H7 (cell line): ENCODE data around the gene RSBN1. TPM values are rescaled to one million over a fixed set of nuclear protein-coding genes. Genes with fewer than 3 reads are reported as not detected.
"Not testable (repeated sequence)": the region's sequence is repeated elsewhere in the genome, so short reads cannot be mapped to it uniquely, and the experiment has no call there.

Source experiments
- DNase-seq: peaks from one replicate; pipeline ENCODE4 v3.0.0; 2012
- H3K27me3 ChIP-seq: 2 replicates; pipeline ENCODE4 v1.6.0; 2011; ENCODE audit warnings: mild to moderate bottlenecking, low read length; ENCODE audit not compliant: control insufficient read depth, insufficient read depth
- H3K36me3 ChIP-seq: replicated peaks from 2 replicates; pipeline ENCODE4 v1.5.1; 2011; ENCODE audit warnings: low read length; ENCODE audit not compliant: control insufficient read depth, insufficient read depth
- H3K4me3 ChIP-seq: 2 replicates; pipeline ENCODE4 v1.5.1; 2011; ENCODE audit warnings: low read depth, mild to moderate bottlenecking, control low read depth, low read length, moderate library complexity; ENCODE audit not compliant: insufficient read depth
- total RNA-seq: library from RNA; depleted of rRNA; stranded (reverse); fragments of >200 nt; shearing (Covaris generic); gene quantifications from 2 replicates; pipeline ENCODE4 v1.2.3, GENCODE V29; 2014; rRNA removed

RSBN1 gene
- 14.6 and 23.4 TPM in 2 replicates for total RNA-seq

DNA sequence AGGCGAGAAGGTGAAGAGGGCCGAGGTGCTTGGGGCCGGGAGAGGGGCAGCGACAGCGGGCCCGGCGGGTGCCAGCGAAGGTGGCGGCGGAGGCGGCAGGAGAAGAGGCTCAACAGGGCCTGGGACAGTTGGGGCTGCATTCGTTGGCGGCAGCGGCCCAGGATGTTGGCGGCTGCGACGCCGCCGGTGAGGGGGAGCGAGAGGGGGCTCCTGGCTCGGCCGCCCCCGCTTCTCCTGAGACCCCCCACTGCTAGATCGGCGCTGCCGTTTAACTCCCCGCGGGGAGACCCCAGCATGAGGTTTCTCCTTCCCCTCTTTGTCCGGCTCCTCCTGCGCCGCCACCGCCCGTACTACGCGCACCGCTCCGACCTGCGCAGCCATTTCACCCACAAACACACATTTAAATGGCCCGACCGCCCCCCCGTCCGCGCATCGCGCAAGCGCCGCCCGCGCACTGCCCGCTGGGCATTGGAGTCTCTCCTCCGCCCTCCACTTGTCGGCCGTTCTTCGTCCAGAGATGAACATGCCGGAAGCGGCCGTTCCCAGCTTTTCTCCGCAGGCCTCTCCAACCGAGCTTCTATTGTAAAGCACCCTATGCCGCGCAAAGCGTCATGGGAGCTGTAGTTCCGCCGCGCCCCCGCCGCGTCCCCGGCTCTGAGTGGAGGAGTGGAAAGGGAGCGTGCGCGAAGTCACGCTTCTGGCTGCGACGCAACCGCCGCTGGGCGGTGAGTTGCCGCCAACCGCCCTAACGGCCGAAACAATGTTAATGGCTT, at the start of gene RSBN1:
Gene RSBN1 (minus strand): TSS at position 589 of the 773 bp plus-strand sequence. CDS start 64 bp downstream, at position 525.
- H3K27me3 ChIP-seq, result no peaks in the 10 kb centered on the region
- peak; percentile 91 for DNase-seq
- no peaks in the 10 kb centered on the region for H3K36me3 ChIP-seq
- H3K4me3 ChIP-seq, result peak within 1 kb of the TSS; percentile 99

DNA sequence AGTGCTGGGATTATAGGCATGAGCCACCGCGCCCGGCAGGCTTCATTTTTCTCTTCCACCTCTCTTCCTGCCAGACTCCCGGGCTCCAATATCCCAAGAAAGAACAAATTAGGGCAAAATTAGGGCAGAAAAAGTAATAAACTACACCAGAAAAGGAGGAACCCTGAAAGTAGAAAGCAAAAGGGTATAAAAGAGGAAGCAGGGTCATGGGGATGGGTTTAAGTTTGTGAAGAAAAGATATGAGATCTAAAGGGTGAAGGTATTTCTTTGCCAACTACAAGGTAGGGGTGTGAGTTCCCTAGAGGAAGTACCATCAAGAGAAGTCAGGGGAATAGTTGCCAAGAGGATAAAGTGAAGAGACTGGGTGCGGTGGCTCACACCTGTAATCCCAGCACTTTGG, 49.4 kb upstream of the RSBN1 start:
- H3K27me3 ChIP-seq, result no peaks in the 10 kb centered on the region; the same call in 1 of the 2 replicates
- H3K36me3 ChIP-seq, result no peaks in the 10 kb centered on the region
- H3K4me3 ChIP-seq, result no peak overlapping the region
- no peak for DNase-seq

DNA sequence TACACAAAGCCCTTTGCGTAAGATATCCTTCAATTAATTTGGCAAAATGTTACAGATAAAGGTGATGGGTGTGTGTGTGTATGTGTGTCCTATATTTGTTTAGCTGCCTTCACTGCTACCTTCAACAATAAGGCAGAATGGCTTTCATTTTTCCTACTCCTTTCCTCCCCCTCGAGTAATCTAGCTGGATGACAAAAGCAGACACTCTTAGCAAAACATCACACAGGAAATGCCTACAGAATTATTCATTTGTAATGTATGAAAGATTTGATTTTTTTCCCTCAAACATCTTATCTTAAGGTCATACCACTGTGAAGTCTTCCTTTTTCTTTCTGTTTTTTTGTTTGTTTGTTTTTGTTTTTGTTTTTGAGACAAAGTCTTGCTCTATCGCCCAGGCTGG, 48.6 kb upstream of the RSBN1 start:
- Histone ChIP-seq H3K27me3 (no peaks in the 10 kb centered on the region; the same call in 1 of the 2 replicates), H3K36me3 (no peaks in the 10 kb centered on the region), H3K4me3 (no peak overlapping the region)
- no peak for DNase-seq

DNA sequence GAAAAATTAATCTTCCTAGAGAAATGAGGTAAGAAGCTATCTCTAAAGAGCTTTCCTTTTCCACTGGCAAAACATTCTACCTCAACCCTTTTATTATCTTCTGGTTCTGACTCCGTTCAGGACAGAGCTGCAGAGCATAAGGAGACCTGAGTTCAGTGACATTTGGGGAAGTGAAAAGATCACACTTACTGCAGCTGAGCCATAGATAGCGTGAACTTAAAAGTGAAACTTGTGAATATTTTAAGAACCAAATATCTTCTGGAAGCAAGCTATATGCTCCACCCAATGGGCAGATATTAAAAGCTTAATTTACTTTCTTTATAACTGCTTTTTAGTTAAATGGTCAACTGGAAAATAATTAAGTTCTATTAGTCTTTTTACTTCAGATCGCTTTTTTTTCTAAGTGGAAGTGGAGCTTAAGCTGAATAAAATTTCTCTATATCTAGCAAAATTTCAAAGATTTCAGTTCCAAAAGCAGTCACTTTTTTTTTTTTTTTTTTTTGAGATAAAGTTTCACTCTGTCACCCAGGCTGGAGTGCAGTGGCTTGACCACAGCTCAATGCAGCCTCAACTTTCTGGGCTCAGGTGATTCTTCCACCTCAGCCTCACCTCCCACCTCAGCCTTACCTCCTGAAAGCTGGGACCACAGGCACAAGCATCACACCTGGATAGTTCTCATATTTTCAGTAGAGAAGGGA, 47.4 kb upstream of the RSBN1 start:
- Histone ChIP-seq H3K4me3 (no peak overlapping the region), H3K27me3 (no peaks in the 10 kb centered on the region; the same call in 1 of the 2 replicates), H3K36me3 (no peaks in the 10 kb centered on the region)
- DNase-seq, result no peak

DNA sequence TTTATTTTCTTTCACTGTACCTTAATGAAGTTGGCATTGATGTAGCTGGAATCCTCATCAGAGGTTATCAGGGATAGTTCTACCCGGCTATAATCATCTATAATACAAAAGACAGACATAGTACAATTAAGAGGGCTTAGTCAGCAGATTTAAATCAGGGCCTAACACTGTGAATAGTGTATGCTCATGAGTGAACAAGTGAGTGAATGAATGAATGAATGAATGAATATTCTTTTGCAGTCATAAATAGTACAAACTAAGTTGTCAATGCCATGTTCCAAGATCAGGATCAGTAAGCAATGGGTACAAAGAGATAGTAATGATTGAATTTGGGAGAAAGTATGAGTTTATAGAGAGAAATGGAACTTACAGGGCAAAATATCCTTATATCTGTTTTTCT, 46.7 kb upstream of the RSBN1 start:
- H3K36me3 ChIP-seq, result no peaks in the 10 kb centered on the region
- H3K27me3 ChIP-seq, result no peaks in the 10 kb centered on the region; the same call in 1 of the 2 replicates
- H3K4me3 ChIP-seq, result no peak overlapping the region
- DNase-seq, result no peak

DNA sequence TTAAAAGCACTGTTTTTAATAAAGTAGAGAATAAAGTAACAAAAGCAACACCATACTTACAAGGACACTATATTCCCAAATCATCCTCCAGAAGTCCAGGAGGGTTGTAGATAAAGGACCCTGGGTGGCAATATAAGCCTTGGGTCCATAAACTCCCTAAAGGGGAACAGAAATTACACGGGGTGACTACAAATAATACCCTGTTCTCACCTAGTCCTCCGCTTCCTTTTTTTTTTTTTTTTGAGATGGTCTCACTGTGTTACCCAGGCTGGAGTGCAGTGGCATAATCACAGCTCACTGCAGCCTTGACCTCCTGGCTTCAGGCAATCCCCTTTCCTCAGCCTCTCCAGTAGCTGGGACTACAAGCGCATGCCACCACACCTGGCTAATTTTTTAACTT, 46.1 kb upstream of the RSBN1 start:
- DNase-seq, result no peak
- Histone ChIP-seq H3K4me3 (no peak overlapping the region), H3K27me3 (no peaks in the 10 kb centered on the region; the same call in 1 of the 2 replicates), H3K36me3 (no peaks in the 10 kb centered on the region)

DNA sequence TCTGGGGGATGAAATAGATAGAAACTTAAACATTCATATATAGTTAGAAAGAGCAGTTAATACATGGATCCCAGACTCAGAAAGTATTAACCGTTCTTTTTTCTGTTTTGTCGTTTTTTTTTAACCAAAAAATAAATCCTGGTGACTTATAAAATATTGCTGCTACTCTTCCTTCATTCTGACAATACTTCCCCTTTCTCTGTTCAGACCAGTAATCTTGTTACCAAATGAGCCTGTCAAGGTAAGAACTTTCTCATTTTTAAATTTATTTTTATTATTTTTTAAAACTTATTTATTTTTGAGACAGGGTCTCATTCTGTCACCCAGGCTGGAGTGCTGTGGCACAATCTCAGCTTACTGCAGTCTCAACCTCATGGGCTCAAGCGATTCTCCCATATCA, 45.5 kb upstream of the RSBN1 start:
- no peaks in the 10 kb centered on the region; the same call in 1 of the 2 replicates for H3K27me3 ChIP-seq
- no peak overlapping the region for H3K4me3 ChIP-seq
- H3K36me3 ChIP-seq, result no peaks in the 10 kb centered on the region
- no peak for DNase-seq

DNA sequence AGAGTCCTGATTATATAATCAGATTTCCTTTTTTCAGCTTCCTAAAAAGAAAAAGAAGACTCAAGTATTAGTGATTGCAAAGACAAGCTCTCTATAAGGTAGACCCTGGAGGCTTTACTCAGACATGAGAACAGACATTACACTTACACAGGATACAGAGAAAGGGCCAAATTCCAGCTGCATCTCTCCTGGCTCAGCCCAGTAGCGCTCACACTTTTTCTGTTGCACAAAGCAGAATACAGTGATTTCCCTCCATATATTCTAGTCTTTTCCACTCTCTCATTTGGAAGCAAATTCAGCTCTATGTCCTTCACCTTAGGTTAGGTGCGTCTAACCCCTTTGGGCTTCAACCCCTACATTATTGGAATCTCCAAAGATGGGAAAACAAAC, 44.1 kb upstream of the RSBN1 start:
- Histone ChIP-seq H3K36me3 (no peaks in the 10 kb centered on the region), H3K27me3 (no peaks in the 10 kb centered on the region), H3K4me3 (no peak overlapping the region)
- DNase-seq, result no peak

DNA sequence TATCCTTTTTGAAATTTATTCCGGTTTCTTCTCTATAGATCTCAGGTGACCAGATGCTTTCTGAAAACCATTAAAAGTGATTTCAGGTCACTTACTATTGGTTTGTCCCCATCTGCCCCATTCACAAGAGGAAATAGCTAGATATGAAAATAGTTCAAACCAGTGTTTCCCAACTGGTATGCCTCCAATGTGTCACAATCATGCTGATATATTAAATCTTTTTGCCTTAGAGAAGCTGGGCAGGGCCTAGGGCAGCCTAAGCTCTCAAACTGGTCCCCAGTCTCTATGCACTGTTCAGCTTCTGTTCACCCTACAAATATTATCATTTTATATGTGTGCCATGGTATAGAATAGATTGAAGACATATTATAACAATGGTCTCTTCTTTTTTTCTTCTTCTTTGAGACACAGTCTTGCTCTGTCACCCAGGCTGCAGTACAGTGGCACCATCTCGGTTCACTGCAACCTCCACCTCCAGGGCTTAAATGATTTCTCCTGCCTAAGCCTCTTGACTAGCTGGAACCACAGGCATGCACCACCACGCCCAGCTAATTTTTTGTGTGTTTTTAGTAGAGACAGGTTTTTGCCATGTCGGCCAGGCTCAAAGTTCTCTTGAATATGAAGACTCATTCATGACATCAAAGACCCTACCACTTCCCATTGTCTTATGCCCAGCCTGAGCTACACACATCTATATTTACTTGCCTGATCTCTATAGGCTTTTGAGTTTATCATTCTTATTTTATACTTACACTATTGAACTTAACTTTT, 43.5 kb upstream of the RSBN1 start:
- Histone ChIP-seq H3K4me3 (no peak overlapping the region), H3K36me3 (no peaks in the 10 kb centered on the region), H3K27me3 (no peaks in the 10 kb centered on the region)
- no peak for DNase-seq

DNA sequence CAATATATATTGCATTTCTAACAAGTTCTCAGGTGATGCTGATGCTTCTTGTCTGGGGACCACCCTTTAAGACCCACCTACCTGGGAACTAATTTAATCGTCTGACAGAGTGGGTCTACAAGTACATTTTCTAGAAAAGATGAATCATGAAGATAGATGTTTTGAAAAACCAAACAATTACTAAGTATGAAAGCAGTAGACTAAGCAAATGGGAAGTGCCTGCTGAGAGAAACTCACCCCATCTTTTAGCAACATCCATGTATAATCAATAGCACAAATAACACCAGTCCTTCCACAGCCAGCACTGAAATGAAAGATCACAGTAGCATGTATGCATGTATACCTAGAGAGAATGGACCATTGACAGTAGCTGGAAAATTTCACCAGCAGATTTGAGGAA, 42.0 kb upstream of the RSBN1 start:
- H3K4me3 ChIP-seq, result no peak overlapping the region
- no peak for DNase-seq
- H3K27me3 ChIP-seq, result no peaks in the 10 kb centered on the region
- H3K36me3 ChIP-seq, result no peaks in the 10 kb centered on the region

DNA sequence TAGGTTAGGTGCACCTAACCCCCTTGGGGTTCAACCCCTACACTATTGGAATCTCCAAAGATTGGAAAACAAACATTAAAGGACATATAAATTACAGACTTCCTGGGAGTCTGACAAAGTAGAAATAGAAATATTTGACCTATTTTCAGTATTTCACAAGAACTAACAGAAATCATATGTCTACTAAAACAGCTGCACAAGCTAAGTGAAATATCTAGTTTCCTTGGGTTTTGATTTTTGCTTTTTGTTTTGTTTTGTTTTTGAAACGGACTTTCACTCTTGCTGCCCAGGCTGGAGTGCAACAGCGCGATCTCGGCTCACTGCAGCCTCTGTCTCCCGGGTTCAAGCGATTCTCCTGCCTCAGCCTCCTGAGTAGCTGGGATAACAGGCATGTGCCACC, 40.4 kb upstream of the RSBN1 start:
- not testable (repeated sequence) for H3K27me3 ChIP-seq, H3K4me3 ChIP-seq, DNase-seq, H3K36me3 ChIP-seq

DNA sequence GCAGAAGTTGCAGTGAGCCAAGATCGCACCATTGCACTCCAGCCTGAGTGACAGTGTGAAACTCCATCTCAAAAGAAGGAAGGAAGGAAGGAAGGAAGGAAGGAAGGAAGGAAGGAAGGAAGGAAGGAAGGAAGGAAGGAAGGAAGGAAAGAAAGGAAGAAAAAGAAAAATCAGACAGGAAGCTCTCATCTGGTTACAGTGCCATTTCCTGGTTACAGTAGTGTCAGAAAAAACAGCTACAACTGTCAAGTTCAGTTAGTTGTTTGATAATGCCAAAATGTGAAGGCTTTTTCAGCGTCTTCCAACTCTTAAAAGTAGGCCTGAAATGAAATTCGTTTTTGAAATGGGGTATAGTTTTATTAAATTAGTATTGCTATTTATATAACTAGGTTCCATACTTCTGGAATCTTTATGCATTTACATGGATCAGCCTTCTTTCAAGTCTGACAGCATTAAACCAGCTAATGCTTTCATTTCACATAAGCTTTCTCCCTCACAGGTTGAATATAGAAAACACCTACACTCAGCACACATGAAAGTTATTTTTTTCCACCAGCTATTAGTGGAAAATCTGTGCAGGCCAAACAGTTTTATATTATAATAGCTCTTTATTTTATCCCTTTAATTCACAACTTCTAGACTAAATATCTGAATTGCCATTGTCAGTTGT, 38.0 kb upstream of the RSBN1 start:
- Histone ChIP-seq H3K4me3 (no peak overlapping the region), H3K36me3 (no peaks in the 10 kb centered on the region), H3K27me3 (no peaks in the 10 kb centered on the region)

DNA sequence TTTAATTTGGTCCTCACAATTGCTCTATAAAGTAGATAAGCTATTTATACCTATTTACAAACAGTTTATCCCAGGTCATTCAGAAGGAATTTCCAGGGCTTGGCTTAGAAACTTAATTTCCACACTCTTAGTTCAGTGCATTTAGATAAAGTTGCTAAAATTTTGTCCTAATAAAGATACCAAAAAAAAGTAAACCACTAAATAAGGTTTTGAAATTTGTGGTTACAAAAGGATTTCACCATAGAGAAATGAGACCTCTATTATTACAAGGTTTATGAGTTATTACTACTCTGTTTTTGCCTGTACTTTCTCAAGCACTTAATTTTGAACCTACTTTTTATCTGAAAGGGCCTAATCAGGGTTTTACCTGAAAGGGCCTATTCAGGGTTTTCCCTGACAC, 36.8 kb upstream of the RSBN1 start:
- Histone ChIP-seq H3K36me3 (no peaks in the 10 kb centered on the region), H3K4me3 (no peak overlapping the region), H3K27me3 (no peaks in the 10 kb centered on the region)
- no peak for DNase-seq

More for the DNA sequence above, 38.0 kb upstream of the RSBN1 start:
- no peak for DNase-seq

DNA sequence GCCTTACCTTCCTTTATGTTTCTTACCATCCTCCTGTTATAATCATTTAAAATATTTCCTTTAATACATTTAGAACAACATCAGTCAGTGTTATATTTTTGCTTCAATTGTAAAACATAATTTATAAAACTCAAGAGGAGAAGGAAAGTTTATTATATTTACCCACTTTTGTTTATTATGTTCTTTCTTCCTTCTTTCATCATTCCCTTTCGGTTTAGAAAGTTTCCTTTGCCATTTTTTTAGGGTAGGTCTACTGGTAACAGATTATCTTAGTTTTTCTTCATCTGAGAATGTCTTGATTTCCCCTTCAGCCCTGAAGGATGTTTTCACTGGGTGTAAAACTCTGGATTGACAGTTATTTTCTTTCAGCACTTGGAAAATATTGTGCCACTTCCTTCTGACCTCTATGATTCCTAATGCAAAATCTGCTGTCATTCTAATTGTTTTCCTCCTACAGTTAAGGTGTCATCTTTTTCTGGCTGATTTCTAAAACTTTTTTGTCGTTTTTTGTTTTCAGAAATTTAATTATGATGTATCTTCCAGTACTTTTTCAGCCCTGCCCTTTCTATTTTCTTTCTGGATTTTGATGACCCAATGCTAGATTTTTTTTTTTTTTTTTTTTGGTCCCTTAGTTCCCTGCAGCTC, 34.2 kb upstream of the RSBN1 start:
- H3K27me3 ChIP-seq, result no peaks in the 10 kb centered on the region
- no peaks in the 10 kb centered on the region for H3K36me3 ChIP-seq
- H3K4me3 ChIP-seq, result no peak overlapping the region
- DNase-seq, result no peak
